ENCODE results near the gene NHSL2.

Gene NHSL2

GRCh38 chrX:71991164-71991563, 80.5 kb downstream of the NHSL2 start:
- DNase-seq (ENCODE audit: low read depth), result no peak

GRCh38 chrX:71992711-71993110, 82.1 kb downstream of the NHSL2 start:
- no peak for DNase-seq (ENCODE audit: low read depth)

GRCh38 chrX:71993371-71993770, 82.7 kb downstream of the NHSL2 start:
- no peak for DNase-seq (ENCODE audit: low read depth)

GRCh38 chrX:71994601-71995000, 84.0 kb downstream of the NHSL2 start:
- no peak for DNase-seq (ENCODE audit: low read depth)

GRCh38 chrX:71995122-71995521, 84.5 kb downstream of the NHSL2 start:
- DNase-seq (ENCODE audit: low read depth), result no peak

GRCh38 chrX:71996136-71996535, 85.5 kb downstream of the NHSL2 start:
- DNase-seq (ENCODE audit: low read depth), result no peak

GRCh38 chrX:71996826-71997225, 86.2 kb downstream of the NHSL2 start:
- no peak for DNase-seq (ENCODE audit: low read depth)

- no peak for DNase-seq (ENCODE audit: low read depth)
Measured at GRCh38 chrX:71997320-71997719, 86.7 kb downstream of the NHSL2 start.

- no peak for DNase-seq (ENCODE audit: low read depth)
Measured at GRCh38 chrX:71998836-71999509, 88.3 kb downstream of the NHSL2 start.

GRCh38 chrX:71999535-71999934, 88.9 kb downstream of the NHSL2 start:
- no peak for DNase-seq (ENCODE audit: low read depth)

GRCh38 chrX:72001471-72001870, 90.8 kb downstream of the NHSL2 start:
- no peak for DNase-seq (ENCODE audit: low read depth)

GRCh38 chrX:72001906-72002305, 91.3 kb downstream of the NHSL2 start:
- DNase-seq (ENCODE audit: low read depth), result no peak

- peak; percentile 2 for DNase-seq (ENCODE audit: low read depth)
Measured at GRCh38 chrX:72002875-72003274, 92.2 kb downstream of the NHSL2 start.

- DNase-seq (ENCODE audit: low read depth), result peak; percentile 36
Measured at GRCh38 chrX:72003811-72004750, 93.4 kb downstream of the NHSL2 start.

GRCh38 chrX:72005046-72005445, 94.4 kb downstream of the NHSL2 start:
- no peak for DNase-seq (ENCODE audit: low read depth)

GRCh38 chrX:72006461-72006860, 95.8 kb downstream of the NHSL2 start:
- DNase-seq (ENCODE audit: low read depth), result no peak

- no peak for DNase-seq (ENCODE audit: low read depth)
Measured at GRCh38 chrX:72009731-72010130, 99.1 kb downstream of the NHSL2 start.

GRCh38 chrX:72011734-72012133, 101.1 kb downstream of the NHSL2 start:
- no peak for DNase-seq (ENCODE audit: low read depth)

- no peak for DNase-seq (ENCODE audit: low read depth)
Measured at GRCh38 chrX:72015383-72015782, 104.7 kb downstream of the NHSL2 start.

GRCh38 chrX:72016881-72017783, 106.5 kb downstream of the NHSL2 start:
- no peak for DNase-seq (ENCODE audit: low read depth)

GRCh38 chrX:72018277-72019112, 107.8 kb downstream of the NHSL2 start:
- peak; percentile 87 for DNase-seq (ENCODE audit: low read depth)
